CD4-positive, alpha-beta T cell treated with Interleukin-17A for 4 hours (primary cell): ENCODE measurements around the gene FASLG.
"Not testable (repeated sequence)": the region's sequence is repeated elsewhere in the genome, so short reads cannot be mapped to it uniquely, and the experiment has no call there.

Experiments
- DNase-seq: peaks from one replicate; pipeline ENCODE4 v3.0.0-alpha.2; 2020; ENCODE audit warnings: mixed read lengths

The FASLG gene

GRCh38 chr1:172658871-172659453, at the start of gene FASLG:
Gene FASLG, plus strand, starts transcription at chr1:172659103. Its CDS starts 99 bp downstream, at chr1:172659202.
- DNase-seq = peak; percentile 56

- no peak for DNase-seq
Observed at GRCh38 chr1:172609528-172609927, 49.4 kb upstream of the FASLG start.

GRCh38 chr1:172612478-172612877, 46.4 kb upstream of the FASLG start:
- no peak for DNase-seq

- no peak for DNase-seq
Observed at GRCh38 chr1:172613294-172613693, 45.6 kb upstream of the FASLG start.

- DNase-seq = no peak
Observed at GRCh38 chr1:172616195-172616594, 42.7 kb upstream of the FASLG start.

- DNase-seq = no peak
Observed at GRCh38 chr1:172616636-172617035, 42.3 kb upstream of the FASLG start.

GRCh38 chr1:172620603-172621002, 38.3 kb upstream of the FASLG start:
- DNase-seq = not testable (repeated sequence)

GRCh38 chr1:172622541-172622940, 36.4 kb upstream of the FASLG start:
- DNase-seq = no peak

GRCh38 chr1:172623748-172624147, 35.2 kb upstream of the FASLG start:
- no peak for DNase-seq

GRCh38 chr1:172626845-172627244, 32.1 kb upstream of the FASLG start:
- DNase-seq = no peak

GRCh38 chr1:172627702-172628101, 31.2 kb upstream of the FASLG start:
- peak; percentile 27 for DNase-seq

- no peak for DNase-seq
Observed at GRCh38 chr1:172628401-172628800, 30.5 kb upstream of the FASLG start.

- DNase-seq = no peak
Observed at GRCh38 chr1:172629170-172629569, 29.7 kb upstream of the FASLG start.

GRCh38 chr1:172629638-172630037, 29.3 kb upstream of the FASLG start:
- DNase-seq = no peak

- no peak for DNase-seq
Observed at GRCh38 chr1:172630056-172630818, 28.7 kb upstream of the FASLG start.

- DNase-seq = no peak
Observed at GRCh38 chr1:172630868-172631267, 28.0 kb upstream of the FASLG start.

GRCh38 chr1:172637522-172637921, 21.4 kb upstream of the FASLG start:
- DNase-seq = peak; percentile 26

- no peak for DNase-seq
Observed at GRCh38 chr1:172638249-172638648, 20.7 kb upstream of the FASLG start.

- peak; percentile 77 for DNase-seq
Observed at GRCh38 chr1:172638885-172639831, 19.7 kb upstream of the FASLG start.

- DNase-seq = no peak
Observed at GRCh38 chr1:172640111-172640510, 18.8 kb upstream of the FASLG start.

- no peak for DNase-seq
Observed at GRCh38 chr1:172641492-172641891, 17.4 kb upstream of the FASLG start.

- DNase-seq = no peak
Observed at GRCh38 chr1:172642970-172643369, 15.9 kb upstream of the FASLG start.

- DNase-seq = no peak
Observed at GRCh38 chr1:172646653-172647052, 12.2 kb upstream of the FASLG start.
